Posterior vena cava (tissue), 2 donors: ENCODE results near the gene ADGRG2. TPM values are rescaled to one million over a fixed set of nuclear protein-coding genes. Genes with fewer than 3 reads are reported as not detected.

ENCODE experiments used
- DNase-seq: peaks from one replicate; pipeline ENCODE4 v3.0.0-alpha.2; 2020; ENCODE audit warnings: low spot score
- intact Hi-C, 2 donors: fragments of 100-400 bp; cut with DNase I; formaldehyde crosslinking; loops; one replicate each; pipeline versions ENCODE4 v1.14.1 to v1.14.2; 2022 to 2023
- total RNA-seq, 2 donors: library from RNA; stranded (reverse); fragmentation: NEBNext Ultra II Directional; extraction: Animal tissue kit (Norgen Biotek cat#: 25700); gene quantifications; one replicate each; pipeline ENCODE4 v1.2.1, GENCODE V29; 2021
- donor health status: DM: yes; HTN: yes; CAD: no.
- donor health status: DM: yes; HTN: yes; CAD: no.

The ADGRG2 gene
- total RNA-seq, 2 donors from 2014 or later: 1.0 TPM

- no peak for DNase-seq
- intact Hi-C loops: no loop called here
Observed at GRCh38 chrX:18966624-18967023, 155.6 kb downstream of the ADGRG2 start.

DNA sequence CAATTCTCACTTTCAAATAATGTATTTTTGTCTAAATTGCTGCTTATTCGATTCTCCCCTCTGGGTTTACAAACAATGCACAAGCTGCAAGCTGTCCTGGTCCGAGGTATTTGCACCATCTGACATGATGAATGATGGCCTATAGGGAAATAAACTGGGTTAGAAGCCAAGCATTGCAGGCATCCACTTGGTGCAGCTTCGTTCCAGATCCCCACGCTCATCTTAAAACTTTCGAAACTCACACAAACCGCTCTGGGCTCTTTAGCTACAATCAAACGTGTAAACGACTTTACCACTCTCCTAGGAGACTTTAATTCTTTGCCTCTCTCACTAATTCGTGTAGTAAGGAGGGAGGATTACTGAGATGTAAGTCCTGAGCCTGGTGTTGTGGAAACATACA is 157.4 kb downstream of the ADGRG2 start:
- intact Hi-C loops: no loop called here
- no peak for DNase-seq

DNA sequence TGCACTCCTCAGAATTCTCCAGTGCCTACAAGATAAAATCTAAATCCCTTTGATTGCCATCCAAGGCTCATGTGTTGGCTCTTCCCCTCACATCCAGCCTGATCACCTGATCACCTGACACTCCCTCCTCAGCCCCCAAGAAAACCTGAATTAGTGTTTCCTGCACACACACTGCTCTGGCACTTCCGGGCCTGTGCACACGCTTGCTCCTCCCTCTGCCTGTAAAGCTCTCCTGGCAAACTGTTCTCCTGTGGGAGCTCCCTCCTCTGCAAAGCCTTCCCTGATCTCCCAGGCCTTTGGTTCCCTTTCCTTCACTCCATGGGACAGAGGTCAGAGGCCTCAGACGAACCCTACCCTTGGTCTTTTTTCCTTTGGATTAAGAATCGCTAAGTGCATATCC is 158.2 kb downstream of the ADGRG2 start:
- no peak for DNase-seq
- intact Hi-C loops: no loop called here

GRCh38 chrX:18962329-18962728 is 159.9 kb downstream of the ADGRG2 start:
- no peak for DNase-seq
- intact Hi-C loops: no loop called here

GRCh38 chrX:18961686-18962085 is 160.6 kb downstream of the ADGRG2 start:
- DNase-seq: no peak
- intact Hi-C loops: no loop called here

GRCh38 chrX:18956303-18957032 is 165.8 kb downstream of the ADGRG2 start:
- DNase-seq: no peak
- intact Hi-C loops: no loop called here

- intact Hi-C loops: no loop called here
- DNase-seq: no peak
Observed at GRCh38 chrX:18955676-18956075, 166.6 kb downstream of the ADGRG2 start.

- DNase-seq: no peak
- intact Hi-C loops: no loop called here
Observed at GRCh38 chrX:18951032-18951431, 171.2 kb downstream of the ADGRG2 start.

GRCh38 chrX:18949944-18950301 is 172.3 kb downstream of the ADGRG2 start:
- DNase-seq: no peak
- intact Hi-C loops: no loop called here

DNA sequence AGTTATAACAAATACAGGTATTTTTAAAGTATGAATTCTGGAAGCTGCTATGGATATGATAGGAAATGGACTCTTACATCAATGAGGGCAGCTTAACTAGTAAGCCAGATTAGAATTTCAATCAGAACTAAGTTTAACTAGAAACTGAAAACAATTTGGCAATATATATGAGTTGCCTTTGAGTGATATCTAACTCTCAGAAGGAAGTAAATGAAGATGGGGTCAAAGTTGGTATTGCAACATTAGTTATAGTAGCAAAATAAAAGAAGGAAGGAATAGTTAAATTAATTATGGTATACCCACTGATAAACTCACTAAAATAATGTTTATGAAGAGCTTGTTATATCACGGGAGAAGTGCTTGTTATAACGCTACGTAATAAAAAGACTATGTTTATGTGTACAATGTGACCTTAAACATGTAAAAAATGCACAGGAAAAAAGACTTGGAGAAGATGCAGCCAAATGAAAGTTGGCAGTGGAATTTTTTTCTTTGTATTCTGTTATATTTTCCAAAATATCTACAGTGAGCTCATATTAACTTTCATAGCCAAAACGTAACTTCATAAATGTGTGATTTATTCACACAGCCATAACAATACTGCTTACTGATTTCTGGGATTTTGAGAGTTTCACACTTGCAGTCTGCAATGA is 172.9 kb downstream of the ADGRG2 start:
- intact Hi-C loops: no loop called here
- DNase-seq: no peak

DNA sequence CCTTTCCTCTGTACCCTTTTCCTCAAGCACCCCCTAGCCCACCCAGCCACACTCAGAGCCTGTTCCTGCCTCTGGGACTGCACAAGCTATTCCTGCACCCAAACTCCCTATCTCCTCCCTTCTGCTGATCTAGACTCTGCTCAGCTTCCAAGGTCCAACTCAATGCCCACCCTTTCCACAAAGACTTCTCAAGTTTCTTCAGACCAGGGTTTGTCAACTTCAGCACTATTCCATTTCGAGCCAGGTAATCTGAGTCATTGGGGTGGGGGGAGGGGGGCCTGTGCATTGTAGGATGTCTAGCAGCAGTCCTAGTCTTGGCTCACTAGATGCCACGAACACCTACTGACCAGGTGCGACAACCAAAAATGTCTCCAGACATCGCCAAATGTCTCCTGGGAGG is 175.7 kb downstream of the ADGRG2 start:
- intact Hi-C loops: no loop called here
- no peak for DNase-seq

DNA sequence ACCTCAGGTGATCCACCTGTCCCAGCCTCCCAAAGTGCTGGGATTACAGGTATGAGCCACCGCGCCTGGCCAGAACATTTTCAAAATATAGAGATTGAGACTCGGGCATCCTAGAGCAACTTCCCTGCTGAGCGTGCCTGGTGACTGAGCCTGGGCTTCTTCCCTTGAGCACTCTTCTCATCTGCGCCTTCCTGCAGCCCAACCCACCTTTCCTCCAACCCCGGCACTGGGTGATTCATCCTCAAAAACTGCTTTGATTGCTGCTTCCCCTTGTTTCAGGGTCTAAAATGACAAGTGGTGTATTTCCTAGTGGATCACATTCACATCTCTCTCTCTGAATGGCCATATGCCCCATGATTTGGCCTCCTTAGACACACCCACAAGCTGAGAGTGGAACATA is 176.1 kb downstream of the ADGRG2 start:
- intact Hi-C loops: no loop called here
- DNase-seq: no peak

DNA sequence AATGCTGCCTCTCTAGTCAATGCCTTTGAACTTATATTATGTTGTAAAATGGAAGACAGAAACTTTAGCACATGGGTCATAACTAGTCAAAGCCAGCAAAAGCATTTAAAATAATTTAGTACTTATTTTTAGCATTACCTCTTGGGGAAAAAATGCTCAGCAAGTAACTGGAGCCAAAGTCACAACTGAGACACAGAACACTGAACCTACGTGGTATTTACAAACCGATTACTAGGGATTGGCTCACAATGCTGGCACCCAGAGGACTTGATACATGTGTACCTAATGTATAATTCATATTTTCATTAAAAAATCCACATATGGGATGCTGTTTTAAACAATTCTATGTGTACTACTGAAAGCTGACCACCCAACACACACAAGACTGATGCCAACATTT is 176.8 kb downstream of the ADGRG2 start:
- no peak for DNase-seq

DNA sequence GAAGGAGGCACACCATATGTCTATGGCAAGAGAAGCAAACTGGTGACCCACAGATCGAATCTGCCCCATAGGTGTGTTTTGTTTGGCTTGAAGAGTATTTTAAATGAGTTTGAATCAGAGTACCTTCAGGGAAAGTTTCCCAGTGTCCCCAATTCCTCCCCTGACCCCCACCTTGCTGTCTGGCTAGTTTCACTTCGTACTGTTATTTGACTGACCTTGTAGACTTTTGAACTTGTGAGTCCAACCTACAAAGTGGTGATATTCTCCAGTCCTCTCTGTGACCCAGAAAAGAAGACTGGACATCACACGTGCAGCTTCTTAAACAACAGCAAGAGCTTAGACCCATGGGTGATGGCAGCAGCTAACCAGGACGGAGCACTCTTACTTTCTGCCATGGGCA is 177.8 kb downstream of the ADGRG2 start:
- intact Hi-C loops: no loop called here
- DNase-seq: no peak

More for the DNA sequence above, 176.8 kb downstream of the ADGRG2 start:
- intact Hi-C loops: no loop called here

DNA sequence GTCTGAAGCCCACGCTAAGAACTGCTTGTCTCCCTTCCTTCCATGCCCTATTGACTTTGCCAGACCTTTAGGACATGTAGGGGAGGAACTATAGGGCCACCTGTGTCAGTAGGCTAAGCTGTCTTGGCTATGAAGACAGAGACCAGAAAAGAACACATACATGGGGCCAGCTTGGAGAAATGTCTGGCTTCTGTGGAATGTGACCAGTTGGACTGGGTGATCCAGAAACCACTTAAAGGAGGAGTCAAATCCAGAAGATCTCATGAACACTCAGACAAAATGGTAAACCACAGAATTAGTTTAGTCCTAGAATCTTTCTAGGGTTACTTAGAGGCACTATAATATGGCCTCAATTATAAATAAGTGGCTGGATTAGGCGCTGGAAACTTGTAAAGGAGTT is 180.4 kb downstream of the ADGRG2 start:
- intact Hi-C loops: no loop called here
- no peak for DNase-seq

Other genes starting within 250 kb of the ADGRG2 start
- gene PHKA2, start 138.4 kb downstream of the ADGRG2 start, total RNA-seq: 10 to 100 TPM; 13.5 to 14.7 TPM
- 10 to 100 TPM; 94.3 to 95.1 TPM for gene PDHA1, start 221.5 kb upstream of the ADGRG2 start, total RNA-seq